Heart left ventricle (tissue), 16 donors: ENCODE measurements around the gene NECTIN2. TPM values are rescaled to one million over a fixed set of nuclear protein-coding genes. Genes with fewer than 3 reads are reported as not detected.
A peak's percentile ranks its signal among the peaks of the same experiment; 100 is the strongest.

Experiments
- ATAC-seq, 4 donors: fragments of 200-7000 bp; cut with Tn5 transposase; one replicate each; pipeline ENCODE4 v1.9.1; 2020 to 2022; ENCODE audit warnings: moderate library complexity in 4 of 4, mild to moderate bottlenecking in 3 of 4, moderate number of reproducible peaks in 1 of 4
- DNase-seq, 5 donors: peaks; one replicate each; pipeline ENCODE4 v3.0.0-alpha.2; 2020
- H3K27ac ChIP-seq, 12 donors: fragments of 200-600 bp; sonication (generic) in 4 of 12; one replicate each; pipeline versions ENCODE4 v1.5.0 to v1.8.0; 2016 to 2022; ENCODE audit warnings: mild to moderate bottlenecking in 2 of 12
- H3K27me3 ChIP-seq, 9 donors: fragments of 200-600 bp; sonication (generic) in 2 of 9; one replicate each; pipeline versions ENCODE4 v1.5.1 to v1.8.0; 2016 to 2022; ENCODE audit warnings: mild to moderate bottlenecking in 3 of 9
- H3K36me3 ChIP-seq, 9 donors: fragments of 200-600 bp; sonication (generic) in 2 of 9; one replicate each; pipeline versions ENCODE4 v1.5.0 to v1.8.0; 2018 to 2022; ENCODE audit warnings: mild to moderate bottlenecking in 2 of 9
- H3K4me1 ChIP-seq, 12 donors: fragments of 200-600 bp; sonication (generic) in 4 of 12; one replicate each; pipeline versions ENCODE4 v1.5.0 to v1.8.0; 2016 to 2022; ENCODE audit warnings: mild to moderate bottlenecking in 3 of 12
- H3K4me3 ChIP-seq, 12 donors: fragments of 200-600 bp; sonication (generic) in 4 of 12; one replicate each; pipeline versions ENCODE4 v1.5.0 to v1.8.0; 2017 to 2022; ENCODE audit warnings: mild to moderate bottlenecking in 9 of 12, moderate library complexity in 4 of 12
- H3K9me3 ChIP-seq, 12 donors: fragments of 200-600 bp; sonication (generic) in 4 of 12; one replicate each; pipeline versions ENCODE4 v1.5.0 to v1.8.0; 2016 to 2022; ENCODE audit warnings: mild to moderate bottlenecking in 1 of 12
- CTCF ChIP-seq, 12 donors: fragments of 200-600 bp; sonication (generic) in 4 of 12; IDR thresholded peaks; one replicate each; pipeline versions ENCODE4 v1.5.0 to v1.8.0; 2018 to 2022; ENCODE audit warnings: antibody characterized with exemption in 12 of 12, mild to moderate bottlenecking in 5 of 12
- POLR2A ChIP-seq, 2 donors: fragments of 450-650 bp; IDR thresholded peaks; one replicate each; pipeline ENCODE4 v1.6.1; 2017; ENCODE audit warnings: antibody characterized with exemption in 2 of 2, mild to moderate bottlenecking in 2 of 2, moderate library complexity in 2 of 2
- WGBS, 4 donors: extraction: QIAGEN DNeasy Blood & Tissue Kit in 2 of 4; methylation state at CpG; one replicate each; pipeline versions ENCODE4 v1.1.5 to v1.1.7; 2013 to 2018; 5-methylcytosine and 5-hydroxymethylcytosine counted together
- intact Hi-C, 10 donors: fragments of 100-400 bp; cut with DNase I; formaldehyde crosslinking; loops; one replicate each; pipeline versions ENCODE4 v1.11.1 to v1.14.2; 2022
- polyA plus RNA-seq, 2 donors: library from polyadenylated mRNA; stranded (reverse); fragments of 200-250 nt; gene quantifications; one replicate each; pipeline ENCODE4 v1.2.3, GENCODE V29; 2013
- total RNA-seq, 9 donors: library from RNA; depleted of rRNA in 2 of 9; stranded (reverse); fragments of >200 nt in 2 of 9; fragmentation: NEBNext Ultra II Directional in 3 of 9; extraction: Animal tissue kit (Norgen Biotek cat#: 25700) in 3 of 9; gene quantifications; one replicate each; pipeline versions ENCODE4 v1.1.0 to v1.2.4, GENCODE V29; 2016 to 2023
- donor health status: ischemic (EF 13 %, LVEDD 7.1; RV severe dilation, severe dysfunction).
- donor health status: healthy with polysubstance abuse.
- donor health status: DM: no; HTN: yes; CAD: no.
- donor health status: DM: no; HTN: no; CAD: no.
- donor health status: ischemic (EF 25% LVEDD 6.9; RV normal size, moderate dysfunction).
- donor health status: ischemic (EF 25% LVEDD 5.7; RV mildly dilated, moderate dysfunction).
- donor health status: healthy.
- donor health status: DM: yes; HTN: yes; CAD: no.
- donor health status: ischemic (EF 35%, LVEDD 5.7; RV mildly dilated, moderate dysfunction).
- donor health status: nonischemic (EF 11% LVEDD 7.7; RV severe dilation, severe dysfunction).
- donor health status: DM: yes; HTN: yes; CAD: no.
- donor health status: PGD.
- donor health status: ischemic (EF 29% LVEDD 5.4; RV normal size, mild dysfunction).
- donor health status: nonischemic (EF 23%, LVEDD 6.1; RV moderate dilation, normal function).

Gene NECTIN2
- total and polyA plus RNA-seq, 11 donors = 37.0 to 99.6 (median 57.6) TPM

DNA sequence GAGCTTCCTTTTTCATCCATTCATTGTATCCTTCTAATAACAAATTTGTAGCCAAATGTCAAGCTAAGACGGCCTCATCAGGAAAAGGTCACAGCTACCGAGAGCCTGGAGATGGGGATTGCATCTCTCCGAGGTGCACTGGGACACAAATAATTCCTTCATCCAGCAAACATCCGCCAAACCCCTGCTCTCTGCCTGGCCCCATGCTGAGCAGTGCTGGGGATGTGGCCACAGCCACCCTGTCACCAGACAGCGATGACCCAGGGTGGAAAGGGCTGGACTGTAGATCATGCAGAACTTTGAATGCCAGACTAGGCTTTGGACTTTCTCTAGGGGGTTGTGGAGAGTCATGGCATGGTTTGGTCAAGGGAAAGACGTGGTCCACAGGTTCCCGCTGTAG lies 46.8 kb downstream of the NECTIN2 start:
- H3K27me3 ChIP-seq = no peaks in the 10 kb centered on the region
- no peak overlapping the region for H3K27ac ChIP-seq
- H3K9me3 ChIP-seq = no peaks in the 10 kb centered on the region
- intact Hi-C loops = loop anchor here in 3 of 10 donors (5.0 to 10.0 kb wide), 2 partner anchors 46 to 162 kb away; partner anchors contain the start of gene NECTIN2 (in 2 of the 3)
- H3K4me3 ChIP-seq = peak overlapping the region in 2 of 12 donors; percentile 83 to 99
- peaks cover 0 to 62% (median 57%) of the 10 kb centered on the region in 9 donors for H3K36me3 ChIP-seq
- WGBS, 4 donors = 81 to 93% (median 89%) methylated on average over 7 of the region's 7 CpGs
- ATAC-seq (no peak), DNase-seq (no peak)
- H3K4me1 ChIP-seq = peaks cover 0 to 31% (median 21%) of the 10 kb centered on the region in 12 donors
- TF ChIP-seq CTCF (IDR thresholded peaks at IDR 0.05) (no peak), POLR2A (IDR thresholded peaks at IDR 0.05) (no peak)

DNA sequence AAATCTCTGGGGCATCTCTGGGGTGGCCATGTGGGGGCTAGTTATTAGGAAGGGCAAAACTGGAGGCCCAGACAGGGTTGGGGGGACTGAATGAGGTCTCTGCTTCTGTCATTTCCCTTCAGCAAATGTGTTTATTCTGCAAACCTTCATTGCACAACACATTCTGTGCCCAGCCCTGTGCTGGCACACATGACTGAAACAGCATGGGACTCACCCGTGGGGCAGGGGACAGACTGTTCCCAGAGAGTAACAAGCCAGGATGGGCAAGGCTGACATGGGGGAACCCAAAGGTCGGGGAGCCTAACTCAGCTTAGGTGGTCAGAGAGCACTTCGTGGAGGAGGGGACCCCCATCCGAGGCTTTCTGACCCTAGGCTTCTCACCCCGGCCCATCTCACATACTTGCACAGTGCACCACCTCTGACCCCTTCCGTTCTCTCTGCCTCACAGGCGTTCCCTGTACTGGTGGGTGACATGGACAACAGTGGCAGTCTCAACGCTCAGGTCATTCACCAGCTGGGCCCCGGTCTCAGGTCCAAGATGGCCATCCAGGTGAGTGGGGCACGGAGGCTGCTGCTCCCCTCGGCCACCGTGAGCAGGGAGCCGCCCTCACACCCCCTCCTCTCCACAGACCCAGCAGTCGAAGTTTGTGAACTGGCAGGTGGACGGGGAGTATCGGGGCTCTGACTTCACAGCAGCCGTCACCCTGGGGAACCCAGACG lies 47.4 kb downstream of the NECTIN2 start:
- intact Hi-C loops = loop anchor here in 3 of 10 donors (5.0 to 10.0 kb wide), 2 partner anchors 46 to 161 kb away; partner anchors contain the start of gene NECTIN2 (in 2 of the 3)
- Histone ChIP-seq H3K4me3 (no peak overlapping the region), H3K27me3 (no peaks in the 10 kb centered on the region), H3K36me3 (peaks cover 0 to 62% (median 56%) of the 10 kb centered on the region in 9 donors), H3K4me1 (peaks cover 0 to 31% (median 21%) of the 10 kb centered on the region in 12 donors), H3K9me3 (no peaks in the 10 kb centered on the region), H3K27ac (no peak overlapping the region)
- ATAC-seq (no peak), DNase-seq (no peak)
- 89 to 93% (median 91%) methylated on average over 18 of the region's 18 CpGs for WGBS, 4 donors
- TF ChIP-seq POLR2A (IDR thresholded peaks at IDR 0.05) (no peak), CTCF (IDR thresholded peaks at IDR 0.05) (no peak)

DNA sequence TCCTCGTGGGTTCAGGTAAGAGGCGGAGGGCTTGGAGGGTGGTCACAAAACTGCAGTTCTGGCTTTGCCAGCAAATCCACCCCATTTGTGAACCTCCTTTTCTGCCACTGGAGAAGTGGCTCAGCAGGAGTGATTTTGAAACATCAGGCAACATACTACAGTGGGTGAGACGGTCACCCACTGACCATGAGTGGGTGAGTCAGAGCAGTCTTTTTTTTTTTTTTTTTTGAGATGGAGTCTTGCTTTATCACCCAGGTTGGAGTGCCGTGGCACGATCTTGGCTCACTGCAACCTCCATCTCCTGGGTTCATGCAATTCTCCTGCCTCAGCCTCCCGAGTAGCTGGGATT lies 47.9 kb downstream of the NECTIN2 start:
- TF ChIP-seq POLR2A (IDR thresholded peaks at IDR 0.05) (no peak), CTCF (IDR thresholded peaks at IDR 0.05) (no peak)
- Histone ChIP-seq H3K4me1 (peaks cover 0 to 31% (median 21%) of the 10 kb centered on the region in 12 donors), H3K27me3 (no peaks in the 10 kb centered on the region), H3K9me3 (no peaks in the 10 kb centered on the region), H3K36me3 (peaks cover 0 to 64% (median 57%) of the 10 kb centered on the region in 9 donors), H3K4me3 (no peak overlapping the region), H3K27ac (no peak overlapping the region)
- intact Hi-C loops = loop anchor here in 3 of 10 donors (5.0 to 10.0 kb wide), 2 partner anchors 47 to 161 kb away; partner anchors contain the start of gene NECTIN2 (in 2 of the 3)
- ATAC-seq (no peak), DNase-seq (no peak)
- WGBS, 4 donors = 94 to 97% (median 95%) methylated on average over 6 of the region's 6 CpGs

DNA sequence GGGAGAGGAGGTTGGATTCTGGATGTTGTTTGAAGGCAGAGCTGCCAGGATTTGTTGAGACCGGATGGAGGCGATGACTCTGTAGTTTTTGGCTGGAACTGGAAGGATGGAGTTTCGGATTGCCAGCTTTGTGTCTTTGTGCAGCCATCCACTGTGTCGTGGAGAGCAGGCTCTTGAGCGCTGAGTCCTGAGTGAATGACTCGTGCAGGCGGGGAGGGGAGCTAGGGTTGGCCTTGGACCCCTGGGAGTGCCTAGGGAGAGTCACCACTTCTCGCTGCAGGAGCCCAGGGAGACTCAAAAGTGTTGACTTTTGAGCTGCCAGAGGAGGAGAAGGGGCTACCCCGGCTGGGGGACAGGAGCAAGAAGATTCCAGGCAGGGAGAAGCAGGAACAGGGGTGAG lies 48.8 kb downstream of the NECTIN2 start:
- Histone ChIP-seq H3K36me3 (peaks cover 0 to 68% (median 63%) of the 10 kb centered on the region in 9 donors), H3K9me3 (no peaks in the 10 kb centered on the region), H3K4me1 (peaks cover 0 to 23% (median 14%) of the 10 kb centered on the region in 12 donors), H3K27me3 (no peaks in the 10 kb centered on the region), H3K4me3 (no peak overlapping the region), H3K27ac (no peak overlapping the region)
- DNase-seq (no peak), ATAC-seq (no peak)
- TF ChIP-seq CTCF (IDR thresholded peaks at IDR 0.05) (no peak), POLR2A (IDR thresholded peaks at IDR 0.05) (no peak)
- intact Hi-C loops = loop anchor here in 3 of 10 donors (5.0 to 10.0 kb wide), 2 partner anchors 48 to 160 kb away; partner anchors contain the start of gene NECTIN2 (in 2 of the 3)
- 77 to 87% (median 80%) methylated on average over 9 of the region's 9 CpGs for WGBS, 4 donors
